Ectodermal cell (in vitro differentiated cells): ENCODE data around the gene EYA2.

Experiments
- H3K27ac ChIP-seq: 2 replicates; pipeline ENCODE4 v1.7.0; 2013; ENCODE audit warnings: mild to moderate bottlenecking, low read depth, low read length; ENCODE audit not compliant: insufficient read depth, poor library complexity, severe bottlenecking
- H3K27me3 ChIP-seq: 2 replicates; pipeline ENCODE4 v1.7.0; 2013; ENCODE audit warnings: mild to moderate bottlenecking, low read length; ENCODE audit not compliant: insufficient read depth, control insufficient read depth, poor library complexity, severe bottlenecking
- H3K36me3 ChIP-seq: one replicate; pipeline ENCODE4 v1.7.0; 2013; ENCODE audit warnings: low read length; ENCODE audit not compliant: control insufficient read depth, insufficient read depth
- H3K4me1 ChIP-seq: one replicate; pipeline ENCODE4 v1.7.0; 2013; ENCODE audit warnings: low read length; ENCODE audit not compliant: control insufficient read depth, insufficient read depth
- H3K4me3 ChIP-seq: 2 replicates; pipeline ENCODE4 v1.7.0; 2013; ENCODE audit warnings: low read depth, low read length, control low read depth; ENCODE audit not compliant: insufficient read depth
- H3K9me3 ChIP-seq: 2 replicates; pipeline ENCODE4 v1.7.0; 2013; ENCODE audit warnings: mild to moderate bottlenecking, low read length, moderate library complexity; ENCODE audit not compliant: control insufficient read depth
- WGBS, 2 experiments: methylation state at CpG; one replicate each; pipeline ENCODE4 v1.1.7; 2013; ENCODE audit warnings: missing lambda C conversion rate in 2 of 2; 5-methylcytosine and 5-hydroxymethylcytosine counted together

Gene EYA2

DNA sequence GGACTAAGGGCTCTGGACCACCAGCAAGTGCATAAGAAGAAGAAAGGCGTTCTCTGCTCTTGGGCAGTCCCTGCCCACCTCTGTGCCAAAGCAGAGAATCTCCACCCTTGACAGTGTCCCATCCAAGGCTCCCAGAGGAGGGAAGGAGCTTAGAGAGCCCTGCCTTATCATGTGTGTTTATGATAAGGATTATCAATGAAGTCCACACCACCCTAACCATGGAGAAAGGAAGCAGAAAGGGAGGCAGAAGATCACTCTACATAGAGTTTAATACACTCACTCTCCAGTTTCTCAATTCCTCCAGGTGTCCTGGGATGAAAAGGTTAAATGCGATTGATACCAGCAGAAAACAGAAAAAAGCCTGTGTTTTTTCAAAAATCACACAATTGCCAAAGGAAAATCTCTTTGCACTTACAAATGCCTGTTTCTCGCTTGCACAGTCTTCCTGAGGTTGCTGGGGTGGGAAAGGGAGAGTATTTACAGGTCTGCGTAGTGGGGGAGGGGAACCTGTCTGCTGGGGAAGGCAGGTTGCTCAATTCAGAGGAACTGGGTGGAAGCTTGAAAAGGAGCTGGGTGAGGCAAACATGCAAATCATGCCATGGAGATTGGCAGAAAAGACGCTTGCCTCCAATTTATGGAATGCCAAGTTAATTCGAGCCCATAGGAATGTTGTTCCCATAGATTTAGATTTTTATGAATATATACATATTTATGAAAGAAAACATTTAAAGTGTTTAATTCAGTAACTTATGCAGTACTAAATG lies 104.0 kb downstream of the EYA2 start:
- no peak overlapping the region for H3K27ac ChIP-seq
- no peaks in the 10 kb centered on the region for H3K9me3 ChIP-seq
- H3K36me3 ChIP-seq, result no peaks in the 10 kb centered on the region
- H3K27me3 ChIP-seq, result no peaks in the 10 kb centered on the region
- 52 to 54% methylated on average over 5 to 6 of the region's 6 CpGs for WGBS, 2 experiments
- H3K4me3 ChIP-seq, result no peak overlapping the region
- H3K4me1 ChIP-seq, result peaks cover 14% of the 10 kb centered on the region

- H3K4me3 ChIP-seq, result no peak overlapping the region
- H3K36me3 ChIP-seq, result no peaks in the 10 kb centered on the region
- H3K27ac ChIP-seq, result no peak overlapping the region
- 94 to 95% methylated on average over 11 of the region's 11 CpGs for WGBS, 2 experiments
- peaks cover 10% of the 10 kb centered on the region for H3K4me1 ChIP-seq
- no peaks in the 10 kb centered on the region for H3K9me3 ChIP-seq
- H3K27me3 ChIP-seq, result no peaks in the 10 kb centered on the region
Measured at GRCh38 chr20:46999801-47000465, 105.3 kb downstream of the EYA2 start.

GRCh38 chr20:47003223-47003622 lies 108.6 kb downstream of the EYA2 start:
- Histone ChIP-seq H3K4me3 (no peak overlapping the region), H3K27me3 (no peaks in the 10 kb centered on the region), H3K4me1 (no peaks in the 10 kb centered on the region), H3K9me3 (no peaks in the 10 kb centered on the region), H3K36me3 (no peaks in the 10 kb centered on the region), H3K27ac (no peak overlapping the region)
- 88 to 96% methylated on average over 4 to 6 of the region's 6 CpGs for WGBS, 2 experiments

DNA sequence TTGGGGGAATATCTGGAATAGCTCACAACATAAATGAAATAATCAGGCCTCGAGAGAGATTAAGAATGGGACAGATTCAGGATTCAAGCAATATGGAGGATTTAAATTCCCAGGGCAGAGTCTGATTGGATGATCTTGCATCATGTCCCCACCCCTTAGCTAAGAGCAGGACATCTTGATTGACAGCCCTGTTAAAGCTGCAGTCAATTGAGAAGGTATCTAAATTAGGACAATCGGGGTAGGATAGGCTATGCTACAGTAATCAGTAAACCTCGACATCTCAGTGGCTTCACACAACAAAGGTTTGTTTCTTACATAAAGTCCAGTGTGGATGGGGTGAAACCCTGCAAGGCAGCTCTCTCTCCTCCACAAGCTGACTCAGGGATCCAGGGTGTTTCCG lies 109.5 kb downstream of the EYA2 start:
- H3K27ac ChIP-seq, result no peak overlapping the region
- no peaks in the 10 kb centered on the region for H3K9me3 ChIP-seq
- WGBS, 2 experiments, result 71 to 73% methylated on average over 4 of the region's 4 CpGs
- H3K4me1 ChIP-seq, result no peaks in the 10 kb centered on the region
- no peaks in the 10 kb centered on the region for H3K36me3 ChIP-seq
- no peak overlapping the region for H3K4me3 ChIP-seq
- H3K27me3 ChIP-seq, result no peaks in the 10 kb centered on the region

DNA sequence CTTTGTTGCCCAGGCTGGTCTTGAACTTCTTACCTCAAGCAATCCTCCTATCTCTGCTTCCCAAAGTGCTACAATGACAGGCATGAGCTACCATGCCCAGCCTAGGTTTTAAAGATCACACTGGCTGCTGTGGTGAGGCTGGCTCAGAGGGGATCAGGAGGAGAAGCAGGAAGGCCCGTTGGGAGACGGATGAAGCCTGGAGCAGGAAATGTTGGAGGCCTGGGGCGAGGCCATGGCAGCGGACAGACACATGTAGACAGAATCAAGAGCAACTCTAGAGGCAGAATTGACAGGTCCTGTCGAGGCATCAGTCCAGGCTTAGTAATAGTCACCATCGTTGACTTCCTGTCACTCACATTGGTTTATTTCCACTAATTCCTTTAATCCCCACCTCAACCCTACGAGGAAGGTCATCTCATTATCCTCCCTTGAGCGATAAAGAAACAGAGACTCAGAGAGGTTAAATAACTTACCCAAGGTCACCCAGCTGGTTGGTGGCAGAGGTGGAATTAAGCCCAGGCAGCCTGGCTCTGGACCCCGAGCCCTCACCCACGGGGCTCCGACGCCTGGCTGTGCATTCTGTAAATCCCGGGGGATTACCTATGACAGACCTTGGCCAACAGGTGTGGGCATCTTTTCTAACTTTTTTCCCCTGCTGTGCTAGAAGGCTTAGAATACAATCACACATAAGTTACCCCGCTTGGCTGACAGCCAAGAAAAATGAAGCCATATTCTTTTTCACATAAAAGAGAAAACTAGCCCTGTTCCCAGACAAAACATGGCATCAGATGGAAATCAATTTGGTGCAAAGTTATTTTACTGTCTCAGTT lies 113.4 kb downstream of the EYA2 start:
- H3K27ac ChIP-seq, result no peak overlapping the region
- no peaks in the 10 kb centered on the region for H3K36me3 ChIP-seq
- 89% methylated on average over 14 of the region's 14 CpGs for WGBS, 2 experiments
- no peak overlapping the region for H3K4me3 ChIP-seq
- H3K27me3 ChIP-seq, result no peaks in the 10 kb centered on the region
- no peaks in the 10 kb centered on the region for H3K4me1 ChIP-seq
- no peaks in the 10 kb centered on the region for H3K9me3 ChIP-seq

DNA sequence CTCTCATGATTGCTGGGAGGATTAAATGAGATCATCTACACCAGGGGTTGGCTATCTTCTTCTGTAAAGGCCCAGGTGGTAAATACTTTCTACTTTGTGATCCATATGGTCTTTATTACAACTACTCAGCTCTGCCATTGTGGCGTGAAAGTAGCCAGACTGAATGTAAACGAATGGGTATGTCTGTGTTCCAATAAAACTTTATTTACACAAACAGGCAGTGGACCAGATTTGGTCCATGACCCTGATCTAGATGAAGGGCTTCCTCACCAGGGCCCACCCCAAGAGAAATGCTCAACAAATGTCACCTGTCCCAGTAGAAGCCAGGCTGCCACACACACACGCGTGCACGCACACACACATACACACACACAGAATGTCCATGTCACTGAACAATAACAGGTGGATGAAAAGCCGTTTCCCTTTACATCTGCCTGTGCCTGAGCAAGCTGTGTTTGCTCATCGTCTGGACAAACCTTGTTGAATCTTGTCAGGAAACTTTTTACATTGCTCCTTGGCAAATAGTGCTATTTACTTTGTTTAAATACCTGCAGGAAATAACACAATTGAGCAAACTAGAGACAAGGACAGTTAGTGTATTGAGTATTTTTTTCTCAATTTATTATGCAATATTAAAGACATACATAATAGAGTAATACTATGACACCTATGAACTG lies 114.3 kb downstream of the EYA2 start:
- no peaks in the 10 kb centered on the region for H3K9me3 ChIP-seq
- H3K27ac ChIP-seq, result no peak overlapping the region
- no peaks in the 10 kb centered on the region for H3K36me3 ChIP-seq
- no peaks in the 10 kb centered on the region for H3K27me3 ChIP-seq
- no peak overlapping the region for H3K4me3 ChIP-seq
- 94 to 97% methylated on average over 7 of the region's 7 CpGs for WGBS, 2 experiments
- H3K4me1 ChIP-seq, result no peaks in the 10 kb centered on the region

DNA sequence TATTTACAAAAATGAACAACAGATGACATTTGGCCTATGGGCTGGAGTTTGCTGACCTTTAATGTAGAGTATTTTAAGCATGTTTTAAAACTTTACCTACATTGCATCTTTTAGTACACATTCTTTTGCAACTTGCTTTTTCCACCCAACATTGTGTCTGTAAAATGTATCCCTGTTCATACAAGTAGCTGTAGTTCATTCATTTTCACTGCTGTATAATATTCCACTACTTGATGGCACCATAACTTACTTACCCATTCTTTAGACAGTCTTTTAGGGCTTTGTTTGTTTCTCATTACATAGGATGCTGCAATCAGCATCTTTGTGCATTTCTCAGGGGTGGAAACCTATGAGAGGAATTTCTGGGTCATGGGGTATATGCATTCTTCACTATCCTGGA lies 115.1 kb downstream of the EYA2 start:
- Histone ChIP-seq H3K36me3 (no peaks in the 10 kb centered on the region), H3K27me3 (no peaks in the 10 kb centered on the region), H3K4me3 (no peak overlapping the region)

GRCh38 chr20:47011984-47012383 lies 117.3 kb downstream of the EYA2 start:
- no peak overlapping the region for H3K27ac ChIP-seq
- no peak overlapping the region for H3K4me3 ChIP-seq
- WGBS, 2 experiments, result 95 to 96% methylated on average over 4 to 5 of the region's 5 CpGs
- no peaks in the 10 kb centered on the region for H3K27me3 ChIP-seq
- H3K4me1 ChIP-seq, result no peaks in the 10 kb centered on the region
- H3K36me3 ChIP-seq, result no peaks in the 10 kb centered on the region
- H3K9me3 ChIP-seq, result no peaks in the 10 kb centered on the region

More for the DNA sequence above, 115.1 kb downstream of the EYA2 start:
- Histone ChIP-seq H3K27ac (no peak overlapping the region), H3K9me3 (no peaks in the 10 kb centered on the region), H3K4me1 (no peaks in the 10 kb centered on the region)

DNA sequence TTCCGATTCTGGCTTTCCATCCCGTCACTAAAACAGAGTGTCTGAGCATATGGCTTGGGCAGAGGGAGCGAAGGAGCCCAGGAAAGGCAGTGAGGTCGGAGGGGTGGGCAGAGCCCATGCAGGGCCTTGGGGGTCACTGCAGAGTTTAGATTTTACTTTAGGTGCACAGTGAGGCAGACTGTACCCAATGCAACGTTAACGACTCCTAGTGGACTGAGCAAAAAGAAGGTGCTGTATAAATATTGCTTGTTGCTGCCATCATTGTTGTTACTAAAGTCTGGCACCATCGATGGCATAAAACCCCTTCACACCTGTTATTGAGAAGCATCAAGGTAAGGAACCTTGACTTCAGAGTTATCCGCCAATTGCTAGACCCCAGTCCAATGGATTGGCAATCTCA lies 119.0 kb downstream of the EYA2 start:
- Histone ChIP-seq H3K4me1 (no peaks in the 10 kb centered on the region), H3K27ac (no peak overlapping the region), H3K36me3 (no peaks in the 10 kb centered on the region), H3K27me3 (no peaks in the 10 kb centered on the region), H3K9me3 (no peaks in the 10 kb centered on the region), H3K4me3 (no peak overlapping the region)
- WGBS, 2 experiments, result 95% methylated on average over 8 of the region's 8 CpGs
